ENCODE data around the gene RASL11B.
"Not testable (repeated sequence)": the region's sequence is repeated elsewhere in the genome, so short reads cannot be mapped to it uniquely, and the experiment has no call there.

The RASL11B gene

GRCh38 chr4:52861879-52862616 lies at the start of gene RASL11B:
TSS of gene RASL11B (plus strand) at chr4:52862317. CDS start at chr4:52862508, 191 bp downstream.
- no peak for FAIRE-seq

DNA sequence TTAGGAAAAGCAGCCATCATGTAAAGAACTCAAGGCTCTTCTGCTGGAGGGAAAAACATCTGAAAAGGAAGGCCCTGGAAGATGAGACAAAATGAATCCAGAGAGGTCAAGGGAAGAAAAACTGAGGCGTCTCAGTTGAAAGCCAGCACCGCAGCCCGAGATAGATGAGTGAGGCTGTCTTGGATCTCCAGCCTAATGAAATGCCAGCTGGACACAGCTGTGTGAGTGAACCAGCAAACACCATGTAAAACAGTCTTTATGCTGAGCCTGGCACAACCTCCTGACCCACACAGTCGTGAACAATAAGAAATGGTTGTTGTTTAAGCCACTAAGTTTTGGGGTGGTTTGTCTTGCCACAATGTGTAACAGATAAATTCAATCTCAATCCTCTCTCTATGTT lies 48.6 kb upstream of the RASL11B start:
- FAIRE-seq = no peak

GRCh38 chr4:52822583-52822971 lies 39.5 kb upstream of the RASL11B start:
- no peak for FAIRE-seq

DNA sequence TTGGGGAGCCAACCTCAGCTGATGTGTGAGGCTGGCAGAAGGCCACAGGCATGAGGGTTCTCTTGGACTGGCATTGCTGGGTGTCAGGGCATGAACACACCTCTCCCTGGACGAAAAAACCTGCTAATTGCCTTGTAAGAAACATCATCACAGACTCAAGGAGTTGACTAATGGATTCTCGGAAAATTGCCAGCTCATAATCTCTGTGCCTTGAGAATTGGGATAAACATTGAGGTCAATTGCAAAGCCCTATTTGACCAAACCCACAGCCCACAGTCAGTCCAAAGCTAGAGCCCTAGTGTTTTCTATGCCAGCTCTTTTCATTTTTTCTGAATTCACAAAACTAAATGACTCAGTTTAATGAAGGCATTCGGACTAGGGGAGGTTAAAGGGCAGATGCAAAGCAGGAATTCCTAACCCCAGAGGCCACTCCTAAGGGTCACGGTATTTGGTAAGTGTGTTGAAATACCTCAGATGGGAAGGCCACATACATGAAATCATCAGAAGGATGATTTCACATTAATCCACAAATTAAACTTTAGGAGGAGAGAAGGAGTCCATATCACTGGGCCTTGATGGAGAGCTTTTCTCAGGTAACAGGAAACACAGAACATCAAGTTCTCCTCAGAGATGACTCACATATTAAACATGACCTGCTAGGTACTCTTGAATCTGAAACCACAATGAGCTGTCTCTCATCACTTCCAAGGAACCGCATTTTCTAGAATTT lies 39.0 kb upstream of the RASL11B start:
- FAIRE-seq = no peak

- FAIRE-seq = no peak
Measured at GRCh38 chr4:52823702-52824092, 38.4 kb upstream of the RASL11B start.

DNA sequence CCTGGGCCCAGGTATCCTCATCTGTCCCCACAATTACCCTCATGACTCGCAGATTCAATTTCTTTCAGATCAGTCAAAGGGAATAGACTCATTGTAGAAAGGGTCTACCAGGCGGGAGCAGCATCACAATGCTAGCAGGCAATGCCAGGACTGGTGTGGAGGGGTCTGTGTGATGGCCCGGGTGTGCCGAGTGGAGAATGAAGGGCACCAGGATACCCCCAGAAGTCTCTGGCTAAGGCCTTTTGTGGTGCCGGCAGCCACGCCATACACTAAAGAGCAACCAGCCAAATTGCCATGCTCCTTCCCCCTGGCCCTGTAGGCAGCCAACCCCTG lies 37.9 kb upstream of the RASL11B start:
- FAIRE-seq = no peak

DNA sequence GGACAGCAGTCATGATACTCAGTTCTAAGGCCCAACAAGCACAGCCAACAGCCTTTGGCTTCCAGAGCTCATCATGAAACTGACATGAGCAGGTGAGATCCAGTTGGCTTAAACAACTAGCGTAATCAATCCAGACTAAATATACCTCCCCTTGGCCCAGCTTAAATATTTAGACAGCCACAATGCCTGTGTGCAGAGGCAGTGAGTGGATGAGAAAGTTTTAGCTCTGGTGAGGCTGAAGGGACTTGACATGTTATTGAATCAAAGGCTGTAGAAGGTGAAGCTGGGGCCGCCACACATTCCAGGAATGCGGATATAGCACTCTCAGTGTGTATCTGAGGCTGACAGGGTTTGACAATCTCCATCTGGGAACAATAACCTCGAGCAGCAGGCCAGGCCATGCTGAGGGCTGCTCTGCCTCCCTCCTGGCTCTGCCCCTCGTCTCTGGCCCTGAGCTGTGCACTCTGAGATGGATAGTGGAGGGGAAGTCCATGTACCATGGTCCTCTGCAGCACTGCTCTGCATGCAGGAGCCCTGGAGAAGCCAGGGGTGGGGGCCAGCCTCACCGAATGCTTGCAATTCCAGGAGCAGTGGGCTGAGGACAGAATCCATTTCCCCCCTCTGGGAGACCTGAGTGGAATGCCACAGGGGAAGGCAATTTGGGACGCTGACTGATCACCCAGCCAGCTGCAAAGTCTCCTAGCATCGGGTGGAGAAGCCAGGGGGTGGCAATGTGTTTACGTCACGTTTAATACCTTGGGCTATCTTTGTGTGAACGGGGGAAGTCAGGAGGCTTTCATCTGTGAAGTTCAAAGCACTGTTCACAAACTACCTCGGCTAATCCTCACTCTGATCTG lies 37.3 kb upstream of the RASL11B start:
- no peak for FAIRE-seq

DNA sequence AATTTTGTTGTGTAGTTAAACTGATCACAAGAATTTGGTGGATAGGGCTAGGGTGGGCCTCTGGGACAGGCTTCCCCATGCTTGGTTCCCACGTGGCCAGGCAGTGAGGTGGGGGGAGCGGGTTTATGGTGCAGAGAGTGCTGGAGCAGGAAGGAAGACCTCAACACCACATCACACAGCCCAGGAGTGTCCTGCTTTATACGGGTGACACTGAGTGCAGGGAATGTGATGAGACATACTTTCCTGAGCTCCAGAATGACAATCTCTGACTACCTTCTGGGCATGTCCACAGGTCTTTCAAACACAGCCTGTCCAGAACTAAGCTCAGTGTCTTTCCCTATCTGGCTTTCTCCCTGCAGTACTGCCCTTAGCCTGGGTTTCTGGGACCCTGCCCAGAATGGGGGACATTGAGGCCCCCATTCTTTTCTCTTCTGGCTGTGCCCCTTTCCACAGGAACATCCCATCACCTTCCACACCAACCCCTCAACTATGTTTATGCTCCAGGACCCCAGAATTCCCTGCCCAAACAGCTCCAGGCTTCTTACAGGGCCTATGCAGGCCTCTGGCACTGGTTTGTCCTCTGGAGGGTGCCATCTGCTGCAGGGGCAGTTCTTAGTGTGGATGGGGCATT lies 36.5 kb upstream of the RASL11B start:
- no peak for FAIRE-seq

- no peak for FAIRE-seq
Measured at GRCh38 chr4:52833941-52834525, 28.1 kb upstream of the RASL11B start.

GRCh38 chr4:52834641-52835456 lies 27.3 kb upstream of the RASL11B start:
- not testable (repeated sequence) for FAIRE-seq

DNA sequence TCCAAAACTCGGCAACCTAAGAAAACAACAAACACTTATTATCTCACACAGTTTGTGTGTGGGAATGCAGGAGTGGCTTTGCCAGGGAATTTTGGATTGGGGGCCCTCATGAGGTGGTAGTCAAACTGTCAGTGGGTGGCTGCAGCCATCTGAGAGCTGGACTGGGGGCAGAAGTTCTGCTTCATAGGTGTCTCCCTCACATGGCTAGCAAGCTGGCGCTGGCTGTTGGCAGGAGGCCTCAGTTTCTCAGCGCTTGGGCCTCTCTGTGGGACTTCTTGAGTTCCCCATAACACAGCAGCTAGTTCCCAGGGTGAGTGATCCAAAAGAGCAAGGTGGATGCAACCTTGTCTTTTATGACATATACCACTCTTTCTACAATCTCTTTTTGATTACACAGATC lies 26.0 kb upstream of the RASL11B start:
- FAIRE-seq = no peak

DNA sequence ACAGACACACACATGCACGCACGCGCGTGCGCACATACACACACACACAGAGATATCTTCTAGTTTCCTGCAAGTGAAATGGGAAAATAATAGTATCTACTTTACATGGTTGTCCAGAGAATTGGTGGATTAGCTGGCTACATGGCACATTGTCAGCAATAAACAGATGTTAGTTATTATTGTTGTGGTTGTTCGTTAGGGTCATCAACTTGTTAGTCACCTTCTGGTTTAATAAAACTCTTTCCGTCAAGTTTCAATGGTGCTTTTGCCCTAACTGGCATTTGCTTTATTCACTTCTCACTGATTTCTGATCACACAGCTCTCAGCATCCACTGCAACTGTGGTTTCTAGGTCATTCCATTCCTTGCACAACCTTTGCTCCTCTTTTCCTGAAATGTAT lies 25.4 kb upstream of the RASL11B start:
- FAIRE-seq = no peak

DNA sequence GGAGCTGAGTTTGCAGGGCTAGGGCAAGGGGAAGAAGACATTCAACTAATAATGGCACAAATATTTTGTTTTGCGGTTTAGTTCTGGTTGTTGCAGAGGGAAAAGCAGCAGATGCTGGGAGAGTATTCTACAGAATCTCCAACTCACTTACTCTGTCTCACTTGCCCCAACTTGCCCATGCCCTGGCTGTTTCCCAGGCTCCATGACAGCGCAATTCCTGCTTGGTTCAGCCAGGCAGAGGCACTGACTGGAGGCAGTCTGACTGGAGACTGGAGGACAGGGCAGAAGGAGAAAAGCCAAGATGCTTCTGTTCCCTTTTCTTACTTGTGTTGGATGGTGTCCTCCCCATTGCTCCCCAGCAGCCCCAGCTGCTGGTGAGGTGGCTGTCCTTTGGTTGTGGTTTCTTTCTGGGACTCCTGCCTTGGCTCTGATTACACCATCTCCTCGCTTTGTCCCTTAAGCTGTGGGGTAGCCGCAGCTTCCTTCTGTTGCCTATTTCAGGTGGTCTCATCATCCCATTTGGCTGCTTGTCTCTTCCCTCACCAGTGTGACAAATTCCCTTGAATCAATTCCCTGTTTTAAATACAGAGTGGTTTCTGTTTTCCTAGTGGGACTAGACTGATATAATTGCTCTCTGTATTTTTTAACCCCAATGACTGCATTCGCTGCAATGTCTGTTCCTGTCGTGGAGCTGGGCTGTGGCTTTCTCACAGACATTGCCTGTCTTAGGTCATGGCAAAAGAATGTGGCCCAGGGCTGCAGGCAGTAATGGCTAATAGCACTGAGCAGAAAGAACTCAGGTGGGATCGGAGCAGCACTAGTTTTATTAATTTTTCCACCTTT lies 24.2 kb upstream of the RASL11B start:
- FAIRE-seq = no peak

DNA sequence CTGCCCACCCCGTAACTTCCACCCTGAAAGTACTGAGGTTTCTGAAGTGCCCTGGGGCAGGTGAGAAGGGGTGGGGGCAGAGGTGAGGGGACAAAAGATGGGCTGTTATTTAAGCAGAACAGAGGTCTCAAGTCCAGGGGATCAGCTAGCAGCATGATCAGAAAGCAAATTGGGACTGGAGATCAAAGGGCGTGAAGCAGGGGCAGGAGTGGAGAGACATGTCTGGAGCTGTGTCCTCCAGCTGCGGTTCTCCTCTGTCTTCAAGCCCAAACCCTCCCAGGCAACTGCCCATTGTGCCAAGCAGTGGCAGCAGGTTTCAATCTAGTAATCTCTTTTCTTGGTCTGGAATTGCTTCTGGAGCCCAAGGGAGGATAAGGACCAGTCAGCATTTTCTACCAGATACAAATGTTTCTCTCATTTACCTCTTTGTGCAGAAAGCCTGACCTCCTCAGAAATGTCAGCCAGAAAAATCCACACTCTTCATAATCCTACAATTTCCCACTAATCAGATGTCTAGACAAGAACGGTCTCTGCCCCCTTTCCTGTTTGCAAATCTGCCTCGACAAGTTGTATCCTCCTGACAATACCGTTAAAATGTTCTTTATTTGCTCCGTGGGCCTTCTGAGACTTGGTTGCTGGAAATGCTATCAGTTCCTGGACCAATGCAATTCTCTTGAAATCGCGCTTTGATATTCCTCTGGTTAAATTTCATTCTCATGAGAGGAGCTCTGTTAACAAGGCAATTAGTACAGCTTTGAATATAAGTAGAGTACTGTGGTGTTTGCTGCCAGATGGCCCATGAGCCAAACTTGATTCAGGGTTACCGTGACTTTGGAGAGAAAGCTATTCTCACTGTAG lies 23.2 kb upstream of the RASL11B start:
- FAIRE-seq = no peak

DNA sequence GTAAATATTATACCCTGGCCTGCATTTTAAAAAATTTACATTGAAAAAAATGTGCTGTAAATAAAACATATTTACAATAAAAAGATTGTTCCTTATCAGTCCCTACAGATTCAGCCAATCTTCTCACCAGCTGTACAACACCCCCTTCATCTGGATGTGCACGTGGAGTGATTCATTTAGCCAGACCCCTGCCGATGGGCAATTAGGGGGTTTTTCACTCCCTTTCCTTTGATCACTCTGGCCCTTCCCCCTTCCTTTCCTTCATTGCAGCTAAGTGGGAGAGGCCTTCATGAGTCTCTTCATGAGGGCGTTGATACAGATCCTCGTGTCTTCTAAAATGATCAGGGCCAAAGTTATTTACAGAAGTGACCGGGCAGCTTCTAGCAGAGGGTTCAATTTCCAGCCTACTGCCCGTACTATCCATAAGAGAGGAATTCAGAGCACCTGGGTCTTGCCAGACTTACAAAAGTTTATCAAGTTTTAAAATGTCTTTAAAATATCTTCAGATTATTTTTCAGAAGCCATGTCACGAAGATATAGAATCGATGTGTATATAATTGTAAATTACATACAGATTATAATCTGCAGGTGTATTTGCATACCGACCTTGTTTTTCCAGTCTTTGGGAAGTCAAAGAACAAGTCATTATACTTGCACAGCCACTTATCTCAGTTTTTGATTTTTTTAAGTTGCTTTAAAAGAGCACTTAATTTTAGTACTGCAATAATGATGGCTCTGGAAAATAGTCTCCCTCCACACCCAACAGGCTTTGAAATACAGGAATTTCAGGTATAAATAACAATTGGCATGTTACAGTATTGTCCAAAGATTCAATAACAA lies 21.4 kb upstream of the RASL11B start:
- FAIRE-seq = no peak

DNA sequence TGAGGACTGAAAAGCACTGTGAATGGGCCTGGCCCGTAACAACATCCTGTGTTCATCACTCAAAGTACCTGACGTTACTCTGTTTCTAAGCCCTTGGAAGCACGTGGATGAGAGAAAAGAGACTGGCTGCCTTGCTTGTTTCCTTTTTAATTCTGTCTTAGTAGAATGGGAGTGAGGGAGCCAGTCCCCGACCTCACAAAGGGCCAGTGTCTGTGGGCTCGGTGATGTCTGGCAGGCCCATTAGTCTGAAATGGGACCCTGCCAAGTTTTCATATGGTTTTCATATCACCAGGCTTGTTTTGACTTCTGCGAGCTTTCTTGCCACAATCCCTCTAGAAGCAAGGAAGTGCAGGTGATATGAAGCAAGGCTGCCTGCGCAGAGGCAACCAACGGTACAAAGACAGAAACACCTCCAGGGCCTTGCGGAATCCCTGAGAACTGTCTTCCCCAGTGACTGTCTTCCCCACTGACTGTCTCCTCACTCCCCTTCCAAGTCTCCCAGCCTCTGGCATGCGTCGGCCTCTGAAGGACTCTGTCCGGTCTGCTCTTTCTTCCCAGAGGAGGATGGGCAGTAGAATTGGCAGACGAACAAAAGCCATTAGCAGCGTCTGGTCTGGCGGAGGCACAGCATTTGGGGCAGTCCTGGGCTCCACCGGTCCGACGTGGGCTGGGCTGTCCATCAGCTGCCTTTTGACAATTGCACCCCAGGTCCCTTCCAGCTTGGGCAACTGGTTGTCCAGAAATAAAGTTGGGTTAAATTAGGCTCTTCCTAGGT lies 20.2 kb upstream of the RASL11B start:
- FAIRE-seq = no peak

DNA sequence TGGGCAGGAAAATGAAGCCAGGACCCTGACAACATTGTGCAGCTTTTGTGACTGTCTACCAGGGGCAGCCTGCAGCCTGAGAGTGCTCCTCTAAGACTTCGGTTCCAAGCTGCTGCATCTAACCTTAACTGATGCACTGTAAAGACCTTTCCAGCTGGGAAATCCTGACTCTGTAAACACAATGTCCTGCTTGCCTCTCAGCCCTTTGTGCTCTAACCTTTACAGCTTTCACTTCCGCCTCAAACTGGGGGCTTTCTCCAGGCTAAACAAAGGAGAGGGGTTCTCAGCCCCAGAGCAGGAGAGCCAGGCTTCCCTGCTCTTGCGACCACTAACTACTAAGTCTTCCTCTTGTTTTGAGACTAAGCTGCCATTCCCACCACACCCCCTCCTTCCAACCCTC lies 19.3 kb upstream of the RASL11B start:
- no peak for FAIRE-seq

GRCh38 chr4:52843351-52843750 lies 18.8 kb upstream of the RASL11B start:
- FAIRE-seq = no peak

Data from colon (tissue), 2 donors.